ENCODE results near the gene FARS2. TPM values are rescaled to one million over a fixed set of nuclear protein-coding genes. Genes with fewer than 3 reads are reported as not detected.

Gene FARS2
- total RNA-seq, 4 donors from 2014 or later = 16.4 to 26.1 (median 21.4) TPM

DNA sequence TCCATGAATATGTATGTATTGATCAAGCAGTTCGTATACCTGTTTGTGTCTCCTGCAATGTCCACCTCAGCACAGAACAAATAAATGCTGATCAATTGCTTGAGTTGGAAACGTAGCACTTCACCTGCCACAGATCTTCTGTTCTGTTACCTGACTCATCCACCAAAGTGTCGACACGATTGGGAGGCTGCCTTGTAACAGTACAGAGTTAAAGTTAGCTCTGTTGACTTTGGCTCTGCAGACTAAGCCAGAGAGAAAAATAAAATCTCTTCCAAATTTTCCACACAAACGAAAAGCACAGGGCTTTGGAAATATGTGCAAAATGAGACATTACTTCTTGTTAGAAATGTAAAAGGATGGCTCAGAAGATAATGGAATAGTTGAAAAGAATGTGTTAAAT lies 500.1 kb downstream of the FARS2 start:
- Histone ChIP-seq H3K4me1 (peaks cover 0 to 46% (median 18%) of the 10 kb centered on the region in 4 donors), H3K36me3 (no peaks in the 10 kb centered on the region), H3K27ac (no peak overlapping the region), H3K27me3 (no peaks in the 10 kb centered on the region), H3K4me3 (no peak overlapping the region), H3K9me3 (no peaks in the 10 kb centered on the region)
- peak in 1 of 2 donors; percentile 26 for DNase-seq (ENCODE audit: low spot score in 2 of 2)
- no peak for TF ChIP-seq EP300 (IDR thresholded peaks at IDR 0.05)
- TF ChIP-seq POLR2A (IDR thresholded peaks at IDR 0.05) = no peak
- TF ChIP-seq, protein P1, sequence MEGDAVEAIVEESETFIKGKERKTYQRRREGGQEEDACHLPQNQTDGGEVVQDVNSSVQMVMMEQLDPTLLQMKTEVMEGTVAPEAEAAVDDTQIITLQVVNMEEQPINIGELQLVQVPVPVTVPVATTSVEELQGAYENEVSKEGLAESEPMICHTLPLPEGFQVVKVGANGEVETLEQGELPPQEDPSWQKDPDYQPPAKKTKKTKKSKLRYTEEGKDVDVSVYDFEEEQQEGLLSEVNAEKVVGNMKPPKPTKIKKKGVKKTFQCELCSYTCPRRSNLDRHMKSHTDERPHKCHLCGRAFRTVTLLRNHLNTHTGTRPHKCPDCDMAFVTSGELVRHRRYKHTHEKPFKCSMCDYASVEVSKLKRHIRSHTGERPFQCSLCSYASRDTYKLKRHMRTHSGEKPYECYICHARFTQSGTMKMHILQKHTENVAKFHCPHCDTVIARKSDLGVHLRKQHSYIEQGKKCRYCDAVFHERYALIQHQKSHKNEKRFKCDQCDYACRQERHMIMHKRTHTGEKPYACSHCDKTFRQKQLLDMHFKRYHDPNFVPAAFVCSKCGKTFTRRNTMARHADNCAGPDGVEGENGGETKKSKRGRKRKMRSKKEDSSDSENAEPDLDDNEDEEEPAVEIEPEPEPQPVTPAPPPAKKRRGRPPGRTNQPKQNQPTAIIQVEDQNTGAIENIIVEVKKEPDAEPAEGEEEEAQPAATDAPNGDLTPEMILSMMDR (IDR thresholded peaks at IDR 0.05) = no peak
- WGBS, 2 donors = 52 to 62% methylated on average over 5 of the region's 5 CpGs

DNA sequence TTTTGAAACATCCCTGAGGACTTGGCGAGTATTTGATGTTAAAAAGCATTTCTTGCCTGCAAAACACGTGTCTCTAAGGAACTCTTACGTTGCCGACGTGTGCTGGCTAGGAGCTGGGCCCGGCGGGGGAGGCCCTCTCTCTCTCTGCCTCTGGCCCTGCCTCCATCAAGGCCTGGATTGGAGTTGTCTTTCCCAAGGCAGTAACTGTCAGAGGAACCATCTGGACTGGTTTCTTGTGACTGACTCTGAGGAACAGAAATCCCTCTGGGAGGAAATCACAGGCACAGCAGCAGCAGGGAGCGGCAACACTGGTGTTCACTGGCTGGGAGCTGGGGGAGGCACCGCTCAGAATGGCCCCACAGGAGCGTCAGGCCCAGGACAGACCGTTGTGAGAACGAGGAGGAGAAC lies 501.3 kb downstream of the FARS2 start:
- Histone ChIP-seq H3K27me3 (no peaks in the 10 kb centered on the region), H3K27ac (peak overlapping the region in 1 of 4 donors; percentile 53), H3K36me3 (no peaks in the 10 kb centered on the region), H3K4me1 (peaks cover 0 to 46% (median 18%) of the 10 kb centered on the region in 4 donors), H3K4me3 (no peak overlapping the region), H3K9me3 (peaks cover 0 to 4% (median 0%) of the 10 kb centered on the region in 4 donors)
- TF ChIP-seq EP300 (IDR thresholded peaks at IDR 0.05) = no peak
- TF ChIP-seq, protein P1 (IDR thresholded peaks at IDR 0.05) = no peak
- 61 to 68% methylated on average over 12 of the region's 12 CpGs for WGBS, 2 donors
- DNase-seq (ENCODE audit: low spot score in 2 of 2) = no peak

DNA sequence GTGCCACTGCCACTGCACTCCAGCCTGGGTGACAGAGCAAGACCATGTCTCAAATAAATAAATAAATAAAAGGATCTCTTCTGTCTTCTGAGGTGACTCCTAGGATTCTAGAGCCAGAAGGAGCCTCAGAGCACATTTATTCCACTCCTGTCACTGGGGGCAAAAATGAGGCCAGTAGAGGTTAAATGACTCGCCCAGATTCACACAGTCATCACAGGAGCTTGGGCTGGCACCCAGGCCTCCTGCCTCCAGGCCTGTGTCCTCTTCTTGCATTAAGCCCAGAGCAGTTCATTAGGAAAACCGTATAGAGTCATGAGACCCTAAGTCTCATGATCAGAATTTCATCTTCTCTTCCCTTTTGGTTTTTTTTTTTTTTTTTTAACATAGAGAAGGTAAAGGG lies 502.1 kb downstream of the FARS2 start:
- TF ChIP-seq, protein P1 (IDR thresholded peaks at IDR 0.05) = no peak
- TF ChIP-seq POLR2A (IDR thresholded peaks at IDR 0.05) (no peak), EP300 (IDR thresholded peaks at IDR 0.05) (no peak)
- Histone ChIP-seq H3K36me3 (no peaks in the 10 kb centered on the region), H3K27me3 (no peaks in the 10 kb centered on the region), H3K27ac (no peak overlapping the region), H3K4me3 (no peak overlapping the region), H3K4me1 (peaks cover 0 to 46% (median 18%) of the 10 kb centered on the region in 4 donors), H3K9me3 (peaks cover 0 to 4% (median 0%) of the 10 kb centered on the region in 4 donors)
- WGBS, 2 donors = 73 to 79% methylated on average over 2 of the region's 2 CpGs
- no peak for DNase-seq (ENCODE audit: low spot score in 2 of 2)

DNA sequence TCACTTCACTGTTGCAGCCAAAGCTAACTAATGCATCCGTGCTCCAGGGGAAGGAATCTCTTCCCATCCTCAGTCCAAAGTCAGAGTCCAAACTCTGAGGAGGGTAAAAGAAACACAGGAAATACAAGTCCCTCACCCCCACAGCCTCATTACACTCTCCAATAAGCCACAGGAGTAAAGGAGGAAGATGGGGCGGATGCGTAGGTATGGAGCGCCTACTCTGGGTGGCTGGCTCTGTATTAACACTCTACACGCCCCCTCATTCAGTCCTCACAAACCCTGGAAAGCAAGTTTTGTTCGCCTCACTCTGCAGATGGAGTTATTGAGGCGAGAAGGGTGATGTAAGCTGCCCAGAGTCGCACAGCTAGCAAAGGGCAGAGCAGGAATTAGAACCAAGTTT lies 502.6 kb downstream of the FARS2 start:
- Histone ChIP-seq H3K4me3 (no peak overlapping the region), H3K9me3 (peaks cover 0 to 4% (median 0%) of the 10 kb centered on the region in 4 donors), H3K27ac (peak overlapping the region in 2 of 4 donors; percentile 47 to 53), H3K36me3 (no peaks in the 10 kb centered on the region), H3K27me3 (no peaks in the 10 kb centered on the region), H3K4me1 (peaks cover 0 to 46% (median 18%) of the 10 kb centered on the region in 4 donors)
- 63 to 79% methylated on average over 8 of the region's 8 CpGs for WGBS, 2 donors
- no peak for DNase-seq (ENCODE audit: low spot score in 2 of 2)
- TF ChIP-seq, protein P1 (IDR thresholded peaks at IDR 0.05) = no peak
- no peak for TF ChIP-seq POLR2A (IDR thresholded peaks at IDR 0.05)
- TF ChIP-seq EP300 (IDR thresholded peaks at IDR 0.05) = no peak

DNA sequence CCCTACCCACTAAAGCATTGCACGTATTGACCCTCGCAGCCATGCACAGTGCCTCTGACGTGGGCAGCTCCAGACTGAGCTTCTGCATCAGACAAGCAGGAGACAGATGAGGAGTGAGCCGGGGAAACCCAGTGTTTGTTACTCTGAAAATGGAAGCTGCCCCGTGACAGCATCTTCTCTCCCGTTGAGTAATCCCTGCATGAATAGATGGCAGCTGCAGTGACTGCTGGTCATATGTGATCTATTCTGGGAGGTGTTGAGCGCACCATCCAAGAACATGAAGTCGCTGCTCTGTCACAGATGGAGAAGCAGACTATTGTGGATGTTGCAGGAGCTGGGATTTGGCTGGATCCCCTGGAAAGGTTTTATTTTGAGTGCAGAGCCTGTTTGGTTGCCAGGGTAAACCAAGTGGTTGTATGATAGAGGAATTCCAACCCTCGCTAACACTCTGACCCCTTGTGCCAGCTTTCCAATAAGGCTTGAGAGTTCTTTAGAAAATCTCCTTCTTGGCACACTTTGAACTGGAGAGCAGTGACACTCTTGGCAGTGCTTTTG lies 503.2 kb downstream of the FARS2 start:
- Histone ChIP-seq H3K9me3 (peaks cover 0 to 4% (median 0%) of the 10 kb centered on the region in 4 donors), H3K4me1 (peaks cover 0 to 46% (median 18%) of the 10 kb centered on the region in 4 donors)
- WGBS, 2 donors = 33 to 47% methylated on average over 9 of the region's 9 CpGs

More for the DNA sequence above, 503.2 kb downstream of the FARS2 start:
- DNase-seq (ENCODE audit: low spot score in 2 of 2) = peak in 1 of 2 donors; percentile 36
- Histone ChIP-seq H3K36me3 (no peaks in the 10 kb centered on the region), H3K27me3 (no peaks in the 10 kb centered on the region), H3K27ac (peak overlapping the region in 2 of 4 donors; percentile 47 to 53), H3K4me3 (no peak overlapping the region)
- TF ChIP-seq EP300 (IDR thresholded peaks at IDR 0.05) = peak in 1 of 2 donors; percentile 28
- TF ChIP-seq, protein P1 (IDR thresholded peaks at IDR 0.05) = no peak
